Mucosa of descending colon (tissue), 3 donors: ENCODE data around the gene GGT1. TPM values are rescaled to one million over a fixed set of nuclear protein-coding genes. Genes with fewer than 3 reads are reported as not detected.

ENCODE experiments used
- ATAC-seq: fragments of 200-7000 bp; cut with Tn5 transposase; one replicate; pipeline ENCODE4 v1.9.1; 2020; ENCODE audit warnings: mild to moderate bottlenecking, moderate library complexity
- DNase-seq, 3 donors: peaks; one replicate each; pipeline ENCODE4 v3.0.0-alpha.2; 2020
- H3K36me3 ChIP-seq: fragments of 200-600 bp; one replicate; pipeline ENCODE4 v1.8.0; 2021; ENCODE audit warnings: low read depth, mild to moderate bottlenecking
- H3K4me1 ChIP-seq: fragments of 200-600 bp; one replicate; pipeline ENCODE4 v1.8.0; 2021; ENCODE audit warnings: low read depth, mild to moderate bottlenecking
- H3K4me3 ChIP-seq: fragments of 200-600 bp; one replicate; pipeline ENCODE4 v1.8.0; 2021; ENCODE audit warnings: mild to moderate bottlenecking
- H3K9me3 ChIP-seq: fragments of 200-600 bp; one replicate; pipeline ENCODE4 v1.8.0; 2021; ENCODE audit warnings: mild to moderate bottlenecking
- intact Hi-C, 2 donors: fragments of 100-400 bp; cut with DNase I in 1 of 2; cut with micrococcal nuclease in 1 of 2; formaldehyde crosslinking; loops; one replicate each; pipeline versions ENCODE4 v1.11.0 to v1.11.1; 2022; cut with DNase I, micrococcal nuclease
- total RNA-seq, 3 donors: library from RNA; stranded (reverse); fragmentation: NEBNext Ultra II Directional in 2 of 3; extraction: Animal tissue kit (Norgen Biotek cat#: 25700) in 2 of 3; gene quantifications; one replicate each; pipeline versions ENCODE4 v1.2.1 to v1.2.4, GENCODE V29; 2021 to 2023
- TF ChIP-seq, protein P1 (sequence below): fragments of 200-600 bp; IDR thresholded peaks from one replicate; pipeline ENCODE4 v1.8.0; 2022; ENCODE audit warnings: antibody characterized with exemption, mild to moderate bottlenecking
- donor health status: DM: no; HTN: no; CAD: no; lungs with moderate emphysema.
- donor health status: DM: no; HTN: no; CAD: no.
- donor health status: DM: no; HTN: yes; CAD: no.

Gene GGT1
- total RNA-seq, 3 donors from 2014 or later = 10.9 to 124 (median 57.2) TPM

DNA sequence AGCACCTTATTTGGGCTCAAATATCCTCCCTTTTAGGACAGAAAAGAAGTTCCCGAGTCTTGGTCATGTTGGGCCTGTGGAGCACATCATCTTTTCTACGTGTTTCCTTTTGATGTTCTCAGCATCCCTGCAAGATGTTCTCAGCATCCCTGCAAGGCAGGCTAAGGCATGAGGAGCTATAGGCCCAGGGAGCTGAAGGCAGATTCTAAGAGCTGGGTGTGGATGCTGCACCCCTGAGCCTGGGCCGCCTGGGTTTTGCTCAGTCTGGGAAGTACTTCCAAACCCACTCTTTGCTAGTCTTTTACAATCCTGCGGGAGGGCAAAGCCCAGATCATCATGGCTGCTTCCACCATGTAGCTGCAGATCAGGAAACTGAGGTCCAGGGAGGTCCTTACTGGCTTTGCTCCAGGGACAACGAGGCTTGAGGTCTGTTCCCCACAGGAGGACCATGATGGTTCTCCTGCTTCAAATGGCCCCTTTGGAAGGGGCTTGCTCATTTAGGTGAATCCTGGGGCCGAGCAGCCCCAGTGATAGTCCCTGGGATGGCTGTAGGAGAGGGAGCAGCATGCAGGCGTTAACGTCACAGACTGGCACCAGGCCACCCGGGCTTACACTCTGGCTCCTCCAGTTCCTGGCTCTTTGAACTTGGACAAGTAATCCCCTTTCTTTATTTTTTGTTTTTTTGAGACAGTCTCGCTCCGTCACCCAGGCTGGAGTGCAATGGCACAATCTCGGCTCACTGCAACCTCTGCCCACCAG is 20.8 kb upstream of the GGT1 start:
- intact Hi-C loops = no loop called here
- Histone ChIP-seq H3K4me1 (peaks cover 16% of the 10 kb centered on the region), H3K36me3 (no peaks in the 10 kb centered on the region), H3K4me3 (no peak overlapping the region), H3K9me3 (no peaks in the 10 kb centered on the region)
- DNase-seq = no peak
- TF ChIP-seq, protein P1, sequence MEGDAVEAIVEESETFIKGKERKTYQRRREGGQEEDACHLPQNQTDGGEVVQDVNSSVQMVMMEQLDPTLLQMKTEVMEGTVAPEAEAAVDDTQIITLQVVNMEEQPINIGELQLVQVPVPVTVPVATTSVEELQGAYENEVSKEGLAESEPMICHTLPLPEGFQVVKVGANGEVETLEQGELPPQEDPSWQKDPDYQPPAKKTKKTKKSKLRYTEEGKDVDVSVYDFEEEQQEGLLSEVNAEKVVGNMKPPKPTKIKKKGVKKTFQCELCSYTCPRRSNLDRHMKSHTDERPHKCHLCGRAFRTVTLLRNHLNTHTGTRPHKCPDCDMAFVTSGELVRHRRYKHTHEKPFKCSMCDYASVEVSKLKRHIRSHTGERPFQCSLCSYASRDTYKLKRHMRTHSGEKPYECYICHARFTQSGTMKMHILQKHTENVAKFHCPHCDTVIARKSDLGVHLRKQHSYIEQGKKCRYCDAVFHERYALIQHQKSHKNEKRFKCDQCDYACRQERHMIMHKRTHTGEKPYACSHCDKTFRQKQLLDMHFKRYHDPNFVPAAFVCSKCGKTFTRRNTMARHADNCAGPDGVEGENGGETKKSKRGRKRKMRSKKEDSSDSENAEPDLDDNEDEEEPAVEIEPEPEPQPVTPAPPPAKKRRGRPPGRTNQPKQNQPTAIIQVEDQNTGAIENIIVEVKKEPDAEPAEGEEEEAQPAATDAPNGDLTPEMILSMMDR = no peak
- ATAC-seq = no peak

GRCh38 chr22:24583221-24584165 is 19.5 kb upstream of the GGT1 start:
- ATAC-seq (peak; percentile 27), DNase-seq (peak in 1 of 3 donors; percentile 43)
- H3K4me1 ChIP-seq = peaks cover 10% of the 10 kb centered on the region
- no peak overlapping the region for H3K4me3 ChIP-seq
- H3K36me3 ChIP-seq = no peaks in the 10 kb centered on the region
- intact Hi-C loops = no loop called here
- no peaks in the 10 kb centered on the region for H3K9me3 ChIP-seq
- TF ChIP-seq, protein P1 = no peak

DNA sequence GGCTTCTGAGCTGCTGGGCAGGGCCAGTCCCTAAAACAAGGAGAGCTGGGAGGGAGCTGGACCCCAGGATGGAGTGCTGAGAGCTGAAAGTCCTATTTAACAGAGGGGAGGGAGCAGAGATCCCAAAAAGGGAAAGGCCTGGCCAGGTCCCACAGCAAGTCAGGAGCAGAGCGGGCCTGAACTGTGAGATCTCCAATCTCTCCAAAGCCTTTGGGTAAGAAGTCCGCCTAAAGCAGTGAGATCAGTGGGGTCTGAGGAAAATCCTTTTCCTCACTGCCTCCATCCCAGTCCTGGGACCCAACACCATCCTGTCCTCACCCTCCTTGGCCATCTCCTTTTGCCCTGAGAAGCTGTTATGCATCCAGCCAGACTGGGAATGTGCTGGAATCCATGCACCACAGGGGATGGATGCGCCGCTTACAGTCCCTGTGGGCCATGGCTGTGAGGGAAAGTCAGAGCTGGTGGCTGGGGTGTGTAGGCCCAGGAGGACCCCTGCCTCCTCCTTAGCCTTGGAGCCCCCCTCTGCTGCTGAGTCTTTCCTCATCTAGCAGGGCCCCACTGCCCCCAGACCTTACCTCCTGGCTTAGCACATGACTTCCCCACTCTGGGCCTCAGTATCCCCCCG is 18.7 kb upstream of the GGT1 start:
- Histone ChIP-seq H3K4me3 (no peak overlapping the region), H3K4me1 (peaks cover 4% of the 10 kb centered on the region), H3K9me3 (no peaks in the 10 kb centered on the region), H3K36me3 (no peaks in the 10 kb centered on the region)
- DNase-seq = no peak
- intact Hi-C loops = no loop called here
- TF ChIP-seq, protein P1 = no peak
- no peak for ATAC-seq

DNA sequence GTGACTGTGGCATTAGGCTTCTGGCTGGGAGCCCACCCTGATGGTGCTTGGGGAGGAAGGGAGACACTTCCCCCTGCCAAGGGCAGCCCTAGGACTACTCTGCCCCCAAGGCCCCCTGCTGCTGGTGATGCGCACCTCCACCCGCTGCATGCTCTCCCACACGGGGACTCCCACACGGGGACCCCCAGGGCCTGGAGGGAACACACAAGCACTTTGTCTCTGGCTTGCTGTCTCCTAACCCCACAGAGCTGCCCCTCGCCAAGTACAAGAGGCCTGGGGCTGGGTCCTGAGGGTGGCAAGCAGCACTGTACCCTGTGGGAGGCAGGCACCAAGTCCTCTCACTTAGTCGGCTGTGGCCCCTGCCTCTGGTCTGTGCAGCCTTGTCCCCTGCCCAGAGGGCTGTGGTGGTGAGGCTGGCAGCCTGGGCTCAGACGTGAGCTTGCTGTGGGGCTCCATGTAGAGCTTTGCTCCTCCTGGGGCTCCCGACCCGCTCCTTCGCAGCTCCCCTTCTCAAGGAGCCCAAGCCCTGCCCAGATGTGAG is 18.1 kb upstream of the GGT1 start:
- intact Hi-C loops = no loop called here
- Histone ChIP-seq H3K4me3 (no peak overlapping the region), H3K4me1 (peaks cover 3% of the 10 kb centered on the region), H3K9me3 (no peaks in the 10 kb centered on the region), H3K36me3 (no peaks in the 10 kb centered on the region)
- DNase-seq (no peak), ATAC-seq (no peak)
- TF ChIP-seq, protein P1 = no peak

DNA sequence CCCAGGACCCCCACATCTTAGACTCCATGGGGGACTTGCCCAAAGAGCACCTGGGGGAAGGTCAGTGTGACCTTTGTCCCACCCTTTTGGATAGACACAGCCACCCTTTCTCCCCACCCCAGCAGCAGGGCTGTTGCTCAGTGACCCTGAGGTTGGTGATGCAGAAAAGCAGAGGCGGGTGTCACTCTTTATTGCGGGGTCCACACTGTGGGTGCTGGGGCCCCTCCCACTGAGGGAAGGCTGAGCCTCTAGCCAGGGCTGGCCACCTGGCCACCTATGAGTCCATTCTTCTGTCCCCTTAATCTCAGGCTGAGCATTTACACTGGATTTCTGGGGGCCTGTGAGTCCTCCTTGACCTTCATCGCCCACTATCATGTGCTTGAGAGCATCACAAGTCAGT is 17.5 kb upstream of the GGT1 start:
- Histone ChIP-seq H3K9me3 (no peaks in the 10 kb centered on the region), H3K4me3 (no peak overlapping the region), H3K4me1 (peaks cover 3% of the 10 kb centered on the region), H3K36me3 (no peaks in the 10 kb centered on the region)
- TF ChIP-seq, protein P1 = no peak
- DNase-seq (no peak), ATAC-seq (no peak)
- intact Hi-C loops = no loop called here
